HCT116 (cell line): Measurements from ENCODE around the gene NACC2. TPM values are rescaled to one million over a fixed set of nuclear protein-coding genes. Genes with fewer than 3 reads are reported as not detected.

ENCODE experiments used
- ATAC-seq: fragments of 200-7000 bp; cut with Tn5 transposase; 2 replicates; pipeline ENCODE4 v1.9.1; 2020; ENCODE audit warnings: mild to moderate bottlenecking, moderate library complexity
- BruUV-seq: library from RNA; stranded (reverse); fragments of 400-500 nt; replicated peaks from 2 replicates; lab custom pipeline; 2021; lab: Mats Ljungman, UMichigan
- CTCF ChIA-PET: fragments of 300-600 bp; sonication (Branson Sonifier 250); formaldehyde crosslinking; loops from one replicate; lab custom pipeline; 2021; ENCODE audit warnings: antibody characterized with exemption; lab: Charles Lee
- POLR2A ChIA-PET: fragments of 300-600, 350-600 bp; sonication (Branson Sonifier 250); formaldehyde crosslinking; loops from one replicate; lab custom pipeline; 2021; ENCODE audit warnings: antibody characterized with exemption; lab: Charles Lee
- RAD21 ChIA-PET, 2 experiments: fragments of 300-600 bp; sonication (Branson Sonifier 250); formaldehyde crosslinking; loops; one replicate each; lab custom pipeline; 2023; ENCODE audit warnings: low total read pairs in 2 of 2; ENCODE audit not compliant: uncharacterized antibody in 2 of 2, unreplicated experiment in 2 of 2, low non-redundant PET in 1 of 2; lab: Charles Lee
- DNase-seq: peaks from one replicate; pipeline ENCODE4 v3.0.0-alpha.2; 2010; ENCODE audit warnings: low read depth, low spot score
- H2AFZ ChIP-seq: fragments of 200-600 bp; shearing (Covaris generic), sonication (generic); 2 replicates; pipeline ENCODE4 v1.6.1; 2017; ENCODE audit warnings: low read depth, mixed run types, mixed read lengths, antibody characterized with exemption, low read length; ENCODE audit not compliant: poor library complexity, severe bottlenecking
- H3K27ac ChIP-seq: 2 replicates; pipeline ENCODE4 v1.5.1; 2012; ENCODE audit warnings: low read depth, low read length
- H3K27me3 ChIP-seq: fragments of 200-600 bp; sonication (generic); 2 replicates; pipeline ENCODE4 v1.6.1; 2016; ENCODE audit warnings: mixed run types, low read length, mixed read lengths; ENCODE audit not compliant: insufficient read depth
- H3K36me3 ChIP-seq, 2 experiments: fragments of 200-500 bp in 1 of 2; fragments of 200-600 bp in 1 of 2; sonication (Bioruptor generic) in 1 of 2; sonication (generic) in 1 of 2; 2 replicates each; pipeline versions ENCODE4 v1.5.1 to v1.6.1; 2014 to 2016; ENCODE audit warnings: low read length in 2 of 2, inconsistent platforms in 1 of 2, mixed read lengths in 1 of 2, mixed run types in 1 of 2; ENCODE audit not compliant: insufficient read depth in 2 of 2, control insufficient read depth in 1 of 2
- H3K4me1 ChIP-seq, 2 experiments: fragments of 200-600 bp in 1 of 2; sonication (generic) in 1 of 2; 2 replicates each; pipeline versions ENCODE4 v1.5.1 to v1.6.1; 2012 to 2017; ENCODE audit warnings: low read length in 2 of 2, inconsistent platforms in 1 of 2, mild to moderate bottlenecking in 1 of 2, mixed read lengths in 1 of 2, mixed run types in 1 of 2, moderate library complexity in 1 of 2; ENCODE audit not compliant: insufficient read depth in 2 of 2, control insufficient read depth in 1 of 2
- H3K4me2 ChIP-seq: fragments of 200-600 bp; sonication (generic); 2 replicates; pipeline ENCODE4 v1.6.1; 2017; ENCODE audit warnings: mixed run types, low read length, mixed read lengths
- H3K4me3 ChIP-seq, 2 experiments: fragments of 200-600 bp in 1 of 2; sonication (generic) in 1 of 2; replicated peaks in 1 of 2; 2 replicates each; pipeline ENCODE4 v1.5.1; 2011 to 2016; ENCODE audit warnings: low read length in 2 of 2, control low read depth in 1 of 2, low read depth in 1 of 2, mild to moderate bottlenecking in 1 of 2, mixed read lengths in 1 of 2, mixed run types in 1 of 2
- H3K79me2 ChIP-seq: fragments of 200-600 bp; sonication (generic); 2 replicates; pipeline ENCODE4 v1.6.1; 2017; ENCODE audit warnings: mild to moderate bottlenecking, mixed run types, low read length, moderate library complexity, mixed read lengths; ENCODE audit not compliant: insufficient read depth
- H3K9ac ChIP-seq: fragments of 200-600 bp; sonication (generic); 2 replicates; pipeline ENCODE4 v1.6.1; 2016; ENCODE audit warnings: low read length, mixed read lengths
- H3K9me2 ChIP-seq: fragments of 200-600 bp; sonication (generic), shearing (Covaris generic); 2 replicates; pipeline ENCODE4 v1.6.1; 2017; ENCODE audit warnings: mixed run types, mild to moderate bottlenecking, moderate library complexity; ENCODE audit not compliant: insufficient read depth
- H3K9me3 ChIP-seq, 2 experiments: fragments of 200-500 bp in 1 of 2; fragments of 200-600 bp in 1 of 2; sonication (Bioruptor generic) in 1 of 2; sonication (generic) in 1 of 2; 2 replicates each; pipeline ENCODE4 v1.6.1; 2014 to 2017; ENCODE audit warnings: low read length in 2 of 2, mixed read lengths in 2 of 2, inconsistent platforms in 1 of 2, low read depth in 1 of 2, mild to moderate bottlenecking in 1 of 2, mixed run types in 1 of 2, moderate library complexity in 1 of 2; ENCODE audit not compliant: control insufficient read depth in 1 of 2, insufficient read depth in 1 of 2
- H4K20me1 ChIP-seq: fragments of 200-600 bp; sonication (generic), shearing (Covaris generic); 2 replicates; pipeline ENCODE4 v1.6.1; 2017; ENCODE audit warnings: mixed run types, mild to moderate bottlenecking, moderate library complexity; ENCODE audit not compliant: insufficient read depth
- CEBPB ChIP-seq: IDR thresholded peaks from 2 replicates; pipeline ENCODE4 v1.6.1; 2012; ENCODE audit warnings: low read depth
- ELF1 ChIP-seq: IDR thresholded peaks from 2 replicates; pipeline ENCODE4 v1.6.1; 2012; ENCODE audit warnings: low read depth, borderline replicate concordance
- EZH2 ChIP-seq: fragments of 200-600 bp; sonication (generic); IDR thresholded peaks from 2 replicates; pipeline ENCODE4 v1.6.1; 2017; ENCODE audit warnings: antibody characterized with exemption, mixed run types
- JUND ChIP-seq: IDR thresholded peaks from 2 replicates; pipeline ENCODE4 v1.6.1; 2012
- REST ChIP-seq: IDR thresholded peaks from 2 replicates; pipeline ENCODE4 v1.6.1; 2012; ENCODE audit warnings: low read depth
- SIN3A ChIP-seq: IDR thresholded peaks from 2 replicates; pipeline ENCODE4 v1.6.1; 2012; ENCODE audit warnings: low read depth
- SRF ChIP-seq: IDR thresholded peaks from 2 replicates; pipeline ENCODE4 v1.6.1; 2012; ENCODE audit warnings: low read depth
- ZFX ChIP-seq: fragments of 450-650 bp; IDR thresholded peaks from 2 replicates; pipeline ENCODE4 v1.6.1; 2017
- intact Hi-C: fragments of 100-400 bp; cut with micrococcal nuclease; formaldehyde crosslinking; loops from 2 replicates; pipeline ENCODE4 v1.10.0; 2022
- total RNA-seq: library from RNA; stranded (reverse); gene quantifications from one replicate; pipeline ENCODE4 v1.2.1, GENCODE V29; 2021; ENCODE audit not compliant: unreplicated experiment
- TF ChIP-seq, protein P1 (sequence below): IDR thresholded peaks from 2 replicates; pipeline ENCODE4 v1.6.1; 2012
- TF ChIP-seq, protein P2 (sequence below): IDR thresholded peaks from 2 replicates; pipeline ENCODE4 v1.6.1; 2012

Gene NACC2
- total RNA-seq, 1 experiment from 2014 or later, result 27.8 TPM

DNA sequence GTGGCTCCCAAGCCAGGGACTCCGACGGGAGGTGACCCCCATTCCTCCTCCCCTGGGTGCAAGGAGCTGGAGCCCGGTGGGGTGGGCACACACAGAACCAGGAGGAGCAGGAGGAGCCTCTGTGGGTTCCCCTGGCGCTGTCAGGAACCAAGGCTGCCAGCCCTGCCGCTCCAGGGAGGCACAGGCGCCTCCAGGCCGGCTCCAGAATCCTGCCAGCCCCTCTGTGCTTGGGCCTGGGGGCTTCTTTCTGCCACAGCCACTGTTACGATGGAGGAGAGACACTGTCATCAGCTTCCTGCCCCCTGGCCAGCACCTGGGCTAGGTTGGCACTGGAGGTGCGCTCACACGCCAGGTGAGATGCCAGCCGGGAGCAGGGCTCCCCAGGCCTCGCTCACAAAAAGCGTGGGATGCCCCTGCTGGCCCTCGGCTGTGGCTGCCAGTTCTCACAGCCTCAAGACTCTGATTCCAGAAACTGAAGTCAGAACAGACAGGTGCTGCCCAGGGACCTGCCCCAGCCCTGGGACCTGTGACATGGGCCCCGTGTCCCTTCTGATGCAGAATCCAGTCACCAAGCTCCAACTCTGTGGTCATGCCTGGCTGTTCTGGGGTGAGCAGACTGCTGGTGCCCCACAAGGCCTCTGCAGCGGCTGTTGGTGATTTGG lies 96.5 kb downstream of the NACC2 start:
- ATAC-seq (no peak), DNase-seq (no peak)
- Histone ChIP-seq H3K4me1 (peaks cover 0 to 8% of the 10 kb centered on the region in 2 experiments; a peak in 1 of 4 replicates), H3K9me2 (no peaks in the 10 kb centered on the region), H3K9me3 (no peaks in the 10 kb centered on the region), H3K79me2 (no peaks in the 10 kb centered on the region), H3K27ac (no peak overlapping the region), H3K9ac (no peak overlapping the region), H4K20me1 (no peaks in the 10 kb centered on the region), H3K4me3 (no peak overlapping the region), H2AFZ (no peak overlapping the region), H3K27me3 (no peaks in the 10 kb centered on the region), H3K36me3 (no peaks in the 10 kb centered on the region), H3K4me2 (no peak overlapping the region)
- CTCF ChIA-PET, result no interaction called here
- no TSS peak for BruUV-seq
- TF ChIP-seq, protein P1, sequence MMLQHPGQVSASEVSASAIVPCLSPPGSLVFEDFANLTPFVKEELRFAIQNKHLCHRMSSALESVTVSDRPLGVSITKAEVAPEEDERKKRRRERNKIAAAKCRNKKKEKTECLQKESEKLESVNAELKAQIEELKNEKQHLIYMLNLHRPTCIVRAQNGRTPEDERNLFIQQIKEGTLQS, result no peak
- TF ChIP-seq JUND (no peak), SIN3A (no peak), CEBPB (no peak), ZFX (no peak), ELF1 (no peak), REST (no peak), SRF (no peak), EZH2 (no peak)
- TF ChIP-seq, protein P2, sequence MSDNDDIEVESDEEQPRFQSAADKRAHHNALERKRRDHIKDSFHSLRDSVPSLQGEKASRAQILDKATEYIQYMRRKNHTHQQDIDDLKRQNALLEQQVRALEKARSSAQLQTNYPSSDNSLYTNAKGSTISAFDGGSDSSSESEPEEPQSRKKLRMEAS, result no peak
- RAD21 ChIA-PET, result no interaction called here
- intact Hi-C loops, result no loop called here
- POLR2A ChIA-PET, result no interaction called here
